ENCODE measurements around the gene ZNF438.

The ZNF438 gene

DNA sequence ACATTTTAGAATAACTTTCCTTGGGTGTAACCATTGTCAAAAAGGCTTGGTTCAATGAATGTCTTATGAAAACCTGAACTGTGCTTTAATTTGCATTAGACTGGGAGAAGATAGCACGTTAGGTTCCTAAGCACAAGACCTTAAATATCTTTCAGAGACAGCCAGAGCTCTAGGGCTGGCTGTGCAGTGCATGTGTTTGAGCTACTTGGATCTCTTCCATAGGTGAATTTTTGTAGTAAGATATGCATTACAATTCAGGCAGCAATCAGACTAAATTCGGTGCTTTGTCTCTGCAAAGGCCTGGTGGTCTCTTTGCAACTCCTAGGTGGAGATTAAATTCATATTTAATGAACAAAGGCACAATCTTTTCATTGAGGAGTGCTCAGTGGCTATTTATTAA lies 192.0 kb downstream of the ZNF438 start:
- DNase-seq = no peak

DNA sequence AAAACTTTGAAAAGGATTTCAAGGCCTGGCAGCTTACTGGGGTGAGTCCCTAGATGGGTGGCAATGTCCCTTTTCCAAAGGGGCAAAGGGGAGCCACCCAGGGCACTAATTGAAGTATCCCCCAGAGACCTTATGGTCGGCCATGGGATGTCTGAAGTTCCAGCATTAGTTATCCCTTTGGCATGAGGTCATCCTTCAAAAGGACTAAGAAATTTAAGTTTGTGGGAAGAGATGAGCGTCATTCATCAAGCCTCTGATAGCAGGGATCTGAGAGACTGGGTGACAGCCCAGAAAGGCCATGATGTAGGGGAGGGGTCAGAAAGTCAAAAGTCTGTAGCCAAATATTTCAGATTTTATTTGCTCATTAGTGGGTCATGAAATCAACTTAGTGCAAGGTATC lies 195.3 kb downstream of the ZNF438 start:
- no peak for DNase-seq

DNA sequence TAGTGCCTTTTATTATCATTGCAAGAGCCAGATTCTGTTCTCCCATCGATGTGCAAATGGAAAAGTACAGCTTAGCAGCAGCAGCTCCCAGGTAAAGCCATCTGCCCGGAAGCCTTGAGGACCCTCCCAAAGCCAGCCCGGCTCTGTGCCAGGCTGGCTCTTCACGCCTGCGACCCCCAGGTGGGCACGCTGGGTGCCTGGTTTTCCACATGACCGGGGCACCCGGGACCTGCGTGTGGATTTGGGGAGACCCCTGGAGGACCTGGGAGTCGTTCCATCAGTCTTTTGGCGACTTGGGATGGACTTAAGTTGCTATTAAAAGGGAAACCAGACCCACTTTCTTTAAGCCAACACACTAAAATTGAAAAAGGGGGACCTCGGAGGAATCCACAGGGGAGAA lies 196.5 kb downstream of the ZNF438 start:
- no peak for DNase-seq

DNA sequence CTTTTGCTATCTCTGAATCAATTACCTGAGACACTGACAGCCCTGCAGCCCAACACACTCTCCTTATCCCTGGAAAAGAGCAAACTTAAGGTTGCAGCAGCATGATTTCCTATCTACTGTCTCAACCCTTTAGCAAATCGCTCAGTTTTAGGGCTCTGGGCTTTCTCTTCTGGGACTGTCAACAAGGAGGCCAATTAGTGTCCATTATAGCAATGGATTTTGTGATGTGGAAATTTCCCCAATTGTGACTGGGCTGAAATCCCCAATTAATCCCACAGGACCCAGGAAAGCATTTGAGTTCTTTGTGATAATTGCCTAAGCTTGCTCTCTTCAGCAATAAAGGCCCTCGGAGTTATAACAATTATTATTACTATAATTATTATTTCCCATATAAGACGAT lies 197.0 kb downstream of the ZNF438 start:
- DNase-seq = no peak

DNA sequence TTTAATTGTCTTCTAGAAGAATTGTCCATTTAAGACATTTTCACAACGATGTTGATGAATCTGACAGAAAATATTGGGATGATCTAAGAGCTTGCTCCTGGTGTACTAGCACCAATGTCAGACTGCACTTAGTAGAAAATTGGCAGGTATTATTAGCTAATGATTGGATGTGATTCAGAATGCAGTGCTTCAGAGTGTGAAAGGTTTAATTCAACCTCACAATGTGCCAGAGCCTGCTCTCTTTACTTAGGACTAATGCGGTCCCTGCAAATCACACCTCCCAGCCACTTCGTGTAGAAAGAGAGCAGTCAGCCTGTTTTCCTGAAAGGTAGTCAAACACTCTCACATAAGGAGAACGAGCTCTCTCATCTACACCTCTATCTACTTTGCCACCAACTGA lies 197.5 kb downstream of the ZNF438 start:
- no peak for DNase-seq

DNA sequence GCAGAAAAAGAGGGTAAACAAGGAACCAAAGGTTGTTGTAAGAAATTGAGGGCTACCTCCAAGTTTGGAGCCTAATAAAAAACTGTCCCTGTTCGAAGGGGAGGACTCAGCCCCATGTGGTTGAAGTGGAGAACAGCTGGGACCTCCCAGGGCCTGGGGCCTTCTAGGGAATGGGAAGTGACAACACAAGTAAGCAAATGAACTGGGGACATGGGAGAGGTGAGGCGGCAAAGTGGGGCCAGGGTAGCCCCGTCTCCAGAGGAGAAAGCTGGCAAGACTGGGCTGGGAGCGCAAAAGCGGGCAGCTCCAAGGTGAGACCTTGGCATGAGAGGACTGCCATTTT lies 198.1 kb downstream of the ZNF438 start:
- DNase-seq = no peak

DNA sequence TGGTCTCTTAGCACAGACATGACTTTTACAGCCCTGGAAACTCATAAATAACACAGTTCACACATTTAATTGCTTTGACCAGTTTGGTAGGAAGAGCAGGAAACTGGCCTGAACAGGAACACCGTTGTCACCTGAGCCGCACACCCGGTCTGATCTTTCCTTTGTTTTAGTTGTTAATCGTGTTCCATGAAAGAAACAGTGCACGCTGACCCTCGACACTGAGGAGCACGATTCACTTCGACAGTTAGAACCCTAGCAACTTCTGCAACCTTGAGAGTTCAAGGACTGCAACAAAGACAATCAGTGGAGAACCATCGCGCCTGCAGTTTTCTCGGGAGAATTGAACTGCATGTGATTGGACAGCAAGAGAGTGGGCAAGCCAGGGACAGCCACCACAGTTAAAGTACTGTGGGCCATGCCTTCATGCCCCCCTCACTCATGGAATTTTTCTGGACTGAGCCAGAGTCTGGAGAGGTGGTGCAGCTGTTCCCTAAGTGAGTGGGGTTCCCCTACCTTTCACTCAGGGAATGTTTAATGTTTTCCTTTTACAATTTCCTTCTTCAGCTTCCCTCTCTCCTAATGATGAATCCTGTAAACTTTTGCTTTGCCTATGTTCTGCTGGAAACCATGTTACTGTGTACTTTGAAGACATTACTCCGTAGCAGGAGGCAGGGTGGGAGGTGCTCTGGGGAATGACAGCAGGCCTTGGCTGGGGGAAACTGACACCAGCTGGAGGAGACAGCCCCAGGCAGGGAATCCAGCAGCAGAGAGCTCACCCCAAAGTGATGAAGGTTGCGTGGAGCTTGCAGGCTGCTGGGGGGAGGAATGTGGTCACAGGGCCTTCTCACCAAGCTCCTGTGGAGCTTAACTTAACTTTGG lies 198.7 kb downstream of the ZNF438 start:
- DNase-seq = no peak

DNA sequence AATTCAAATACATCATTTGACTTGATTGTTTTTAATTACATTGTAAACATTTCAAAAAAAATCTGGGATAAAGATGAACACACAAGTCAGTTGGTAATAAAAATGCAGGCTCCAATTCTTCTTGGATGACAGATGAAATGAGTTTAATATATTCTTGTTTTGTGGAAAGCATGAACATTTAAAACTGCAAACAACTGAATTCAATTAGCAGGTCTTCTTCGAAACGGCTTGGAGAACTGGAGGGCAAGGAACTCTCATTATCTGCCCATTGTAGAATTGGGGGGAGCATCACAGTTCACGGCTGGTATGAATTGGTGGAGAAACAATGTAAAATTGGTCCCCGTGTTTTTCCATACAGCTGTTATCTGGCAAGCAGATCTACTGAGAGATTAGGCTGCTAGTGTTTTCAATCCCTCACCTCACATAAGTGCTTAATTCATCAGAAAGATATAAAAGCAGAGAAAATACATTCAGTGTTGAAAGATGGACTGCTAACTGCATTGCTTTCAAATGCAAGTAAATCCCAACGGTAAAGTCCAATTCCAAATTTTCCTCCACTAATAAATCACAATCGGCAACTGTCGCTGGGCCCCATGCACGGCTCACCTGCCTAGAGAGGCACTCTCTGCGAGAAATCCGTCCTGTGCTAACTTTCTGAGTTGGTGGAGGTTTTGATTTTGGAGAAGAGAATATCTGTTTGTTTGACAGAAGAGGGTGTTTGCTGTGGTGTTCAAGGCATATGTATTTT lies 199.5 kb downstream of the ZNF438 start:
- no peak for DNase-seq

DNA sequence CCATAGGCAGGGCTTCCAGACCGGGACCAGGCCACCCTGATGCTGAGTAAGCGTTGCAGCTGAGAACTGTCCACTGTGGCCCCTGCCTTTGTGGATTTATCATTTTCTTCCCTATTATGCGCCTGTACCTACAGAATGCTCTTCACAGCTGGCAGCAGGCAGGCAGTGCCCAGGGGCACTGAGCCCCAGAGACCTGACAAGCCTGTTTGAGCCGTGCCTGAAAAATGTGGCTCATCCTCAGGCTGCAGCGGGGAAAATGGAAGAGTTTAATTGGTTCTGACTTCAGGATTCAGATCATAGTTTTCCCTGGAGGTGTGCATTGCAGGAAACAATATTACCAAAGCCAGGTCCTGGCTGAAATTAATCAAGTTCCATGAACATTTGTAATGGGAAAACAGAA lies 200.2 kb downstream of the ZNF438 start:
- no peak for DNase-seq

DNA sequence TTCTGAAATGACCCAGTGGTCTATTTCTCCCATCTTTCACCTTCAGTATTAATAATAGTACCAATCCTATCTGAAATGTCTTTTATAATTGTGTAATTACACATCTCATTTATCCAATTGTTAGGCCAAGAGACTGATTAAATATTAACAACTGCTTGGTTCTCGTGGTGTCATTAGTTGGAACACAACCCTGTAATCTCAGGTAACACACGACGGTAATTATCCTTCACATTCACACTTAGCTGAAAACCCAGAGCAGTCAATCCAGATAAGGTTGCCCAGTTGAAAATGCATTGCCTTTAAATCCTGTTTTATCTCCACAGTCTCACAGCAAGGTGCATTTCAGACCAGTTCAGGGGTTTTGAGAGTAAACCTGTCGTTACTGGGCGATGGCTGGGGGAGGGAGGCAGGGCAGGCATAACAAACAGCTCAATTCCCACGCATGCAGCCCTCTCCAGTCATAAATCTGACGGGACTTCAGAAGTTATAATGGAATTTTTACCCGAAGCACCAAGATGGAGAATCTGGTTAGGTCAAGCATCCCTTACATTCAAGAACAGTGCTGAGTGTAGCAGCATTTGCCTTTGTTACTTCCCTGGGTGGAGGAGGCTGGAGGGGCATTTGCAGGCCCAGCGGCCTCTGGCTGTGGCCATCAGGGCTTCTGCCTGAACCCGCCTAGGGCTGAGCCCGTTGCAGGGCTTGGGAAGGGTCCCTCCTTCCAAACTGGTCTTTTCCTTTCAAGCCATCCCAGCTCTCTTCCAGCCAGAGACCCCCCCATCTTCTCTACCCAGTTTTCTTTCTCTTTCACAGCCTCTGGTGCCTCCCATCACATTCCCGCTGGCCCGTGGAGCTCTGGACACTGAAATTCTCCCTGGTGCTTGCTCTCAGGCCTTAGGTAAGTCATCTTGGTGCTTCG lies 201.1 kb downstream of the ZNF438 start:
- DNase-seq = no peak

DNA sequence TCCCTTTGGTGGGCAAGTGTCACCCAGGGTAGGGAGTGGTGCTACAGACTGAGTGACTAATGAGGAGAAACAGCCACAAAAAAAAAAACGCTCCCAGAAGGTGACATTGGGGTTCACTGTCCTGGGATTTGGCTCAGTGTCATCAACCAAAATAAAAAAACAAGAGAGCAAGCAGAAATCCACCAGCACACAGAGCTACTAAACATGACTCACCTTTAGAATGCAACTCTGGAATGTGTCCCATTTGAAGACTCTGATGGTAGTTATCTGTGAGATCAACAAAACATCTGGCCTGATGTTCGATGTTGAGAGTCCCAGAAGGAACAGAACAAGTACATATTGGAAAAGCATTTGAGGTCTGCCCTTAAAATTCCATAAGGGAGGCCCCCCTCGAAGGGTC lies 201.8 kb downstream of the ZNF438 start:
- no peak for DNase-seq

DNA sequence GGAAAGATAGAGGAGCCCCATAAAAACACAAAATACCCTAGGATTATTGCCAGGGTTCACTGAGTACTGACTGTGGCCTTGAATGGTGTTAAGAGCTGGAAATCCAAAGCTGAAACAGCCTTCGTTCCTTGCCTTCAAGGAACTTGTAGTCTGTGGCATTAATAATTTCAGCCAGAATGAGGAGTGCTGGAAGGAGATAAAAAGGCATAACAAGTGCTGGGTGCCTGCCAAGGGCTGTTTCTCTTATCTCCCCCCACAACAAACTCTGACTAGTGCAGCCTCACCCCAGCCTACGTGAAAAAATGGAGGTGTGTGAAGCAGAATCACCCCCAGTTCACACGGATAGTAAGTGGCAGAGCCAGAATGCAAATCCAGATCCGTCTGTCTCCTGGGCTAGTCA lies 203.0 kb downstream of the ZNF438 start:
- no peak for DNase-seq

DNA sequence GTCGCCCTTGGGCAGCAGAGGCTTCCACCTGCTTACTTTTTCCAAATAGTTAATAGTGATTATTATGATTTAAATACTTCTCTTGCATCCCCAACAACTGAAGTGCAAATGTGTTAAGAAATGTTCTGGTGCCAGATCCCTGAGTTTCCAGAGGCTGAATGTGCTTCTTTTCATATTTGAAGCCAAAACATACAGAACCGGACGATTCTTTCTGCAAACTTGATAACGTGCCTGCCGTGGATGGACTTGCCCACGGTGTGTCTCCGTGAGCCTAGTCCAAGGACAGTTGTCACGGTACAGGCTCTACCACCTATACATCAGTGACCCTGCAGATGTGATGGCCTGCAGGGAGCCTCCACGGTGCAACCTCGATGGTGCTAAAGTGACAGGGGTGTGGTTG lies 203.5 kb downstream of the ZNF438 start:
- DNase-seq = no peak

DNA sequence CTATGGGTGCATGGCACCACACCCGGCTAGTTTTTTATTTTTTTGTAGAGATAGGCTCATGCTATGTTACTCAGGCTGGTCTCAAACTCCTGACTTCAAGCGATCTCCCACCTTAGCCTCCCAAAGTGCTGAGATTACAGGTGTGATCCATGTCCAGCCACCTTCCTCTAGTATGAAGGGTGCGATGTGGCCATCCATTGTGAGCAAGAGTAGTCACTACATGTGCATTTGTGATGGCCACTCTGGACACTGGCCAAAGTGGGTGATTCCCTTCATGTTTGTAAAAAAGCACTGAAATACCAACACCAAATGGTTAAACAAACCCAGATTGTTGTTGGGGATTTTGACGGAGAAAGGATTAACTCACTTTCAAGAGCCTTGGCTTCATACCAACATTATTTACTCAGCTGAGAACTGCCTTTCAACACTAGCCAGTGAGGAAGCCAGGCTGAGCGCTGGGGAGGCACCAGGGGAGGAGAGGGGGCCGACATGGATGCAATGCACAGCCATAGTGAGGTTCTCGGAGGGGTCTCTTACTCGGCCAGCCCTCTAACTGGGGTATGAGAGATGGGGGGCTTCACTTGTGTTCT lies 204.0 kb downstream of the ZNF438 start:
- no peak for DNase-seq

DNA sequence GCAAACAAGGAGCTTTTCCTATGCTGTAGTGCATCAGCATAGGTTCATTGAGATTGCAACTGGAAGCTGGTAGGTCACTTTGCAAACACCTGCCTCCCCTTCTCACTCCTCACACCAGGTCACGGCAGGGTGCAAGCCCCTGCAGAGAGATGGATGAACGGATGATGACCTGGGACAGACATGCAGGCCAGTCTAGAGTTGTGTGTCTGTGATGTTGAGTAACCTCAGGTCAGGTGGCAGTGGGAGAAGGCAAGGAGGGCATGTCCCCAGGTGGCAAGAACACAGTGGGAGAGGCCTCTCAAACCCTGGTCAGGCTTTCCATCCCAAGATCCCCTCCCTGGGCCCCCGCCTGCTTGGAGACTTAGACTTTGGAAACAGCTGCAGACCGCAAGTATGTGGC lies 205.0 kb downstream of the ZNF438 start:
- DNase-seq = no peak

DNA sequence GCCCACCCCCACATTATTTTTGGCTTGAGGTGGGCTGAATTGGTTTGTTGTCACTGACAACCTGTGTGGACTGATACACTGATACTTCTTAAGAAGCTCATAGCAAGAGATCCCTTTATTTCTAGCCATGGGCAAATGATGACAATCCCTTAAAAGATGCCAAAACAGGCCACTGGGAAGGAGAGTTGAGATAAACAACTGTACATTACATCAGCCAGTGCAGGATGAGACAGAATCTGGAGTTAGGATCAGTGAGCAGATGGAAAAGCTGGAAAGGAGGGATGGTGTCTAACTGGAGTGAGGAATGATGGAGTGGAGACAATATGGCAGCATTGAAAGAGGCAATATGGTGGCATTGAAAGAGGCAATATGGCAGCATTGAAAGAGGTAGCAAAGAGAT lies 206.2 kb downstream of the ZNF438 start:
- no peak for DNase-seq

DNA sequence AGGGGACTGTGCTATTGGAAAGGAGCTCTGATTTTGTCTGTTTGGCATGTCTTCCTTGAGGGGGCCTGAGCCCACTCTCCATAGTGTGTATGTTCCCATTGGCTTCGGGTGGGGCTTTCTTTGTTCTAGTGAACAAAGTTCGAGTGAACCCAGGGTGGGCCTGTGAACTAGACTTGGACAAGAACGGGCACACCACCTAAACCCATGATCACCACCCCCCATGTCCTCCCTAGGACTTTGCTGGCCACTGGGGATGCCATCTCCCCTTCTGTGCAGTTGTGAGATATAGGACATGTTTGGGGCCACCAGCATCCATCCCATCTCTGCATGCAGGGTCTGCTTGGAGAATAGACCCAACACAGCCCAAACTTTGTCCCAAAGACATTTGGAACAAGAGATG lies 206.6 kb downstream of the ZNF438 start:
- DNase-seq = no peak

DNA sequence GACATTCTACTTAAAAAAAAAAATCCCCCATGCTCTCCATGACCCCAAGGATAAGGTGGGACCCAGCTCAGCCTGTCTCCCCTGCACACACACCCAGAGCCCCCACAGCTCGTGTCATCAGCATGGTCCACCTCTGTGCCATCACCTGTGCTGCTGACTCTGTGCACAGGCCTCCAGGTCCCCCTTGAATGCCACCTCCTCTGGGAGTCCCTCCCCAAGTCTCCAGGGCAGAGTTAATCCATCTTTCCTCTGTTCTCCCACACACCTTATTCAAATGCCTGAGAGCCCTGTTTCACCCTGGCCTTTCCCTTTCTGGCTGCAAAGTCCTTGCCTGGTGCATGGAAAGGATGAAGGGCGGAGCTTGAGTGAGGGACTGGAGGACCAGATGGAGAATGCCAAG lies 208.0 kb downstream of the ZNF438 start:
- DNase-seq = no peak

DNA sequence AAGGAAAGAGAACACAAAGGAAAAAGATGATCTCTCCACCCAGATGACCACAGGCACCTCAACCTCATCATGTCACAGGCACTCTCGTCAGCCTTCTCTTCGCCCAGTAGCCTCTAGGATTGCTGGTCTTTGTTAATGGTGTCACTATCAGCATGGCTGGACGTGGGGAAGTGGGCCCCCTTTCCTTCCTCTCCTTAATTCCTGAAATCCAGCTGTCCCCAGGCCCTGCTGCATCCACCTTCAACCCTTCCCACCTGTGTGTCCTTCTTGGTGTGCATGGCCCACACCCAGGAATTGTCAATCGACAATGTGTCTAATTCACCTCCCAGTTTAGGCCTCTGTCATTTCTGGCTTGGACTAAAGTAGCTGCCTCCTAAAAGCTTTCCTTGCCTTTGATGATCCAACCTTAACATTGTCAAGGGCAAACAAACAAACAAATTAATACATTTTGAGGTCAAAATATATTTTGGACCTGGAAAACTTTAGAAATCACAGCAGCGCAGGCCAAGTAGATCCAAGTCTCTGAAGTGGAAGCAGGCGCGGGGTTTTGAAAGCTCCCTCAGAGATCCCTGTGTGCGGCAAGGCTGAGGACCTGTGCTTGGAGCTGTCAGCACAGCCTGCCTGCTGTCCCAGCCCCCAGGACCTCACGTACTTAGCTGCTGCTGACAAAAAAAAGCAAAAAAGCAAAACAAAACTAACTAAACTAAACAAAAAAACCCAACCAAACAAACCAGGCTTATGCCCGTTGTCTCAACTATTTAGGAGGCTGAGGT lies 208.8 kb downstream of the ZNF438 start:
- no peak for DNase-seq

DNA sequence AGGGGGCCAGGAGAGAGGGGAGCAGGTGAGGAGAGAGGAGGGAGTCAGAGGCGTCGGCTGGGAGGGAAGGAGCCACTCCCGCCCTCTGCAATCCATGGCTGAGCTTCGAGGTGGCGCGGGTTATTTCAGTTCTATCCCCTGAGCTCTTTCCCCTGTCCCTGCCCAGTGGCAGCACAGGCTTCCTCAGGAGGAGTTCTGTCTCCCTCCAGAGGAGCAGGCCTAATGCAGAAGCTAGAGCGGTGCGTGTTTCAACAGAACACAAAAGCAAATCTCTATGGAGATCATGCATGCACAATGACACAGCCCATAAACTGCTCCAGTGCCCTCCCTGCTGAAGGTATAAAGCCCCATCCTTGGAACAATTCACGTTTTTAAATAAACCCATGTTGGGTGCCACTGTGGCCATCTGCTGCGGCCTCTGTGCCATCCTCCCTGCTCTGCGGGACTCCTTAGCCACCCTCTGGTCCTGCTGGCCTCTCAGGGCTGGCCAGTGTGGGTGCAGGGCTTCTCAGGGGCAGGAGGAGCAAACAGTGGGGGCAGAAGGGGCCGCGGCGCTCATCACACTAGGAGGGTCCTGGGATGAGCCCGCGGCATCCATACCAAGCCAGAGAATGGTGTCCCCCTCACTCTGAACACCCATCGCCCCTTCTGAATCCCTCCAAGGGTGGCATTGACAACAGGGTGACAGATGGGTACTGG lies 209.5 kb downstream of the ZNF438 start:
- no peak for DNase-seq

DNA sequence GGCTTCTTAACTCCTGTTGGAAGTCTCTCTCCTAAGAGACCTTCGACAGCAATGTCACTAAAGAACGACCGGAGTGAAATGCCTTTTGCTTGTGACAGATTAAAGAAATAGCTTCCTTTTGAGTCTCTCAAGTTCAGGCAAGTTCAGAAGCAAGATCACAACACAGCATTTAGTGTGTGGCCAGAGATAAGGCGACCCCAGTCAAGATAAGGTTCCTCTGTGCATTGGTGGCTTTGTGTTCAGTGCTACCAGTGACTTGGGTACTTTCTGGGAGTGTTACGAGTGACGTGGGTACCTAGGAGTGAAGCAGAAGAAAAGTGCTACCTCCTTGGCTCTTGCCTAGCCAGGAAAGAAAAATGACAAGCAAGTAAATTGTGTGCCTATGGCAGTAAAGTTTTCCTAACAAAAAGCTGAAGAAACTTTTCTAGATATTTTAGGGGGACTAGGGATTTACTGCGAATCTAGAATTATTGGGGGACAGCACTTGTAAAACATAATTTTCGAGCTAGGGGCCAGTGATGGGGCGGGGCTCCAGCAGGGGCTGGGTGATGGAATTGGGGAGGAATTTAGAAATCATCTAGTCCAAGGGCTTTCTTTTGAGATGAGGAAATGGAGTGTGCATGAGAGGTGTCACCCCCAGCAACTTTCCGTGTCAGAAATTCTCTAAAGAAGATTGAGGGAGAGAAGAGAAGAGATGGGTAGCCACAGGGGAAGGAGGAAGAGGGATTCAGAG lies 210.2 kb downstream of the ZNF438 start:
- no peak for DNase-seq

Measured in left hindlimb (tissue), 1 donor.